ENCODE measurements around the gene ALKBH5. TPM values are rescaled to one million over a fixed set of nuclear protein-coding genes. Genes with fewer than 3 reads are reported as not detected.

The ALKBH5 gene
- total and polyA plus RNA-seq, 2 of the 8 experiments (the other 6 are each of a cell fraction or from before 2014, with no cell fraction given): 63.7 to 86.4 TPM

- peak; percentile 65; the same call in 1 of the 2 replicates for TF ChIP-seq RBBP5 (IDR thresholded peaks at IDR 0.05; ENCODE audit: borderline replicate concordance, low read depth, low read length)
- peak; percentile 78 for TF ChIP-seq CREB1 (IDR thresholded peaks at IDR 0.05)
- TF ChIP-seq POLR2A (IDR thresholded peaks at IDR 0.05; ENCODE audit: control extremely low read depth in 1 of 2, low read depth in 2 of 2, low read length in 2 of 2): no peak
- TF ChIP-seq FOSL1 (IDR thresholded peaks at IDR 0.05; ENCODE audit: insufficient read depth, low read depth, low read length): no peak
- no peak for TF ChIP-seq BCL11A (IDR thresholded peaks at IDR 0.05; ENCODE audit: low read depth in 2 of 2, low read length in 2 of 2)
- TF ChIP-seq KDM5A (IDR thresholded peaks at IDR 0.05; ENCODE audit: low read length): no peak
- no peak for TF ChIP-seq USF2 (IDR thresholded peaks at IDR 0.05; ENCODE audit: low read length)
- no peak for TF ChIP-seq EP300 (IDR thresholded peaks at IDR 0.05; ENCODE audit: borderline replicate concordance in 1 of 2, low read depth in 2 of 2, low read length in 2 of 2)
- peak; percentile 36; the same call in 1 of the 2 replicates for TF ChIP-seq MAX (IDR thresholded peaks at IDR 0.05)
- no peak for TF ChIP-seq SRF (IDR thresholded peaks at IDR 0.05; ENCODE audit: low read depth, low read length)
- no peak; a peak in 1 of 4 replicates for TF ChIP-seq HDAC2 (IDR thresholded peaks at IDR 0.05; ENCODE audit: borderline replicate concordance in 1 of 2, low read depth in 2 of 2, low read length in 2 of 2)
- TF ChIP-seq CTCF (IDR thresholded peaks at IDR 0.05; ENCODE audit: control extremely low read depth in 1 of 3, insufficient read depth in 1 of 3, low read depth in 1 of 3, low read length in 3 of 3): no peak
- no peak for TF ChIP-seq GTF2F1 (IDR thresholded peaks at IDR 0.05; ENCODE audit: borderline replicate concordance, low read depth, low read length)
- TF ChIP-seq BACH1 (IDR thresholded peaks at IDR 0.05; ENCODE audit: low read length): peak; percentile 49; the same call in 1 of the 2 replicates
These were observed 759 bp downstream of the ALKBH5 start (continued) for GRCh38 chr17:18184143-18185031.
